BLaER1 (cell line): ENCODE measurements around the gene TBX4.
"Not testable (repeated sequence)": the region's sequence is repeated elsewhere in the genome, so short reads cannot be mapped to it uniquely, and the experiment has no call there.

Experiments used
- H3K27ac ChIP-seq: shearing (Covaris generic); formaldehyde crosslinking; 2 replicates; pipeline ENCODE4 v1.8.1; 2022
- H3K27me3 ChIP-seq: shearing (Covaris generic); formaldehyde crosslinking; 2 replicates; pipeline ENCODE4 v1.8.1; 2022
- H3K36me3 ChIP-seq: shearing (Covaris generic); formaldehyde crosslinking; 2 replicates; pipeline ENCODE4 v1.8.1; 2022
- H3K4me1 ChIP-seq: shearing (Covaris generic); formaldehyde crosslinking; 2 replicates; pipeline ENCODE4 v1.8.1; 2022
- H3K4me2 ChIP-seq: shearing (Covaris generic); formaldehyde crosslinking; 2 replicates; pipeline ENCODE4 v1.8.1; 2022
- H3K4me3 ChIP-seq: shearing (Covaris generic); formaldehyde crosslinking; 2 replicates; pipeline ENCODE4 v1.8.1; 2022
- H3K9ac ChIP-seq: shearing (Covaris generic); formaldehyde crosslinking; 2 replicates; pipeline ENCODE4 v1.8.1; 2022
- H3K9me3 ChIP-seq: shearing (Covaris generic); formaldehyde crosslinking; 2 replicates; pipeline ENCODE4 v1.8.1; 2022
- H4K20me1 ChIP-seq: shearing (Covaris generic); formaldehyde crosslinking; 2 replicates; pipeline ENCODE4 v1.8.1; 2022
- Cebpa-rat ChIP-seq: shearing (Covaris generic); IDR thresholded peaks from 2 replicates; pipeline ENCODE4 v1.8.1; 2022

Gene TBX4

DNA sequence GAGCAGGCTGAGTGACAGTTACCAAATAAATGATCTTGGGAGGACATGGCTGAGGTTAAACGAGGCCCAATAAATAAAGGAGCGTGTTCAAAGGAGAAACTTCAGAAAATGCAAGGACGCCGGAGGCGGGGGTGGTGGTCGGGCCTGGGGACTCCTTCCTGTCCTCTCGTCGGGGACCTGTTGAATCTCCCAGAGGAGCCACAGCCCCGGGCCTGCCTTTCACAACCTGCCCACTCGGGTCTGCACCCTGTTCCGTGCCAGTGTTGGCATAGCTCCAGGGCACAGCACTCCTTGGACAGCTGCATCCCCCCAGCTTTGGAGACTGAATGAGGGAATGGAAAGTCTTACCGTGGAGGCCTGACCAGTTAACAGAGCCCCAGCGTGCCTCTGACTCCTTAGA is 8.1 kb upstream of the TBX4 start:
- no peaks in the 10 kb centered on the region for H3K4me1 ChIP-seq
- H3K9me3 ChIP-seq: 0 out of 2 replicates have a peak, but pooled peaks cover 4% of the 10 kb centered on the region
- no peaks in the 10 kb centered on the region for H3K27me3 ChIP-seq
- H3K27ac ChIP-seq: no peak overlapping the region
- TF ChIP-seq Cebpa-rat: no peak
- no peaks in the 10 kb centered on the region for H4K20me1 ChIP-seq
- H3K36me3 ChIP-seq: no peaks in the 10 kb centered on the region
- no peak overlapping the region for H3K9ac ChIP-seq
- no peak overlapping the region for H3K4me3 ChIP-seq
- no peak overlapping the region for H3K4me2 ChIP-seq

DNA sequence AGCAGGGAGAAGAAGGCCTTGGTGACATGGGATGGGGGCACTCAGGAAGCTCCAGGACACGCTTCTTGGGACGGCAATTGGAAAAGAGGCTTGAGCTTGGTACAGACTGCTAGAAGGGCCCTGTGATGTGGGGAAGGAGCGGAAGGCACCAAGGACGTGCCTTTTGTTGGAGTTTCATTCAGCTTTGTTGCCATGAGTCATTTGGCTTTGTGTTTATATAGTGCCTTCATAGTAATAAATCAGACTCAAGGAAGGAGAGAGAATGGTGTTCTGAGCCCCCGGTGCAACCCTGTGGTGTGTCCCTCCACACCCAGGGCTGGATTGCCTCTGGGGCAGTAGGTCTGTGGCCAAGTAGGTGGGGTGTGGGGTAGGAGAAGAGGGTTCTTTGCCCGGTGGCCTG is 7.4 kb upstream of the TBX4 start:
- TF ChIP-seq Cebpa-rat: no peak
- no peak overlapping the region for H3K4me2 ChIP-seq

DNA sequence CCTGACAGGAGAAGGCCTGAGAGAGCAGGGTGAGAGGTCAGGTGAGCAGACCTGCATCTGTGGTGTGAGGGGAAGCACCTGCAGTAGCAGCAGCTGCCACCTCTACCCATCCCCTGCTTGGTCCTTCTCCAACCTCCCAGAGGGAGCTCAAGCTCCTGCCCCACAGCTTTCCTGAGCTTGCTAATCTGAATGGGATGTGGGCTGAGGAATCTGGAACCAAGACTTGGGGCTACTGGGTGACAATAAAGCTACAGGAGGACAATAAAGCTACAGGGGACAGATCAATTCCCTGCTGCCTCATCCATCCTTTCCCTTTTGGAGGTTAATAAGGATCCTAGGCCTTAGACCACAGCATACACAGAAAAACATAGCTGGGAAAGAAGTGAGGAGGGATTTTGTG is 4.9 kb upstream of the TBX4 start:
- H3K36me3 ChIP-seq: no peaks in the 10 kb centered on the region
- H3K4me2 ChIP-seq: no peak overlapping the region
- no peak overlapping the region for H3K27ac ChIP-seq
- H3K4me1 ChIP-seq: no peaks in the 10 kb centered on the region
- peaks cover 14% of the 10 kb centered on the region for H3K27me3 ChIP-seq
- TF ChIP-seq Cebpa-rat: no peak
- no peak overlapping the region for H3K4me3 ChIP-seq
- no peak overlapping the region for H3K9ac ChIP-seq
- no peaks in the 10 kb centered on the region for H4K20me1 ChIP-seq
- peaks cover 14% of the 10 kb centered on the region for H3K9me3 ChIP-seq

More for the DNA sequence above, 7.4 kb upstream of the TBX4 start:
- Histone ChIP-seq H3K9me3 (0 out of 2 replicates have a peak, but pooled peaks cover 4% of the 10 kb centered on the region), H3K4me1 (no peaks in the 10 kb centered on the region), H3K9ac (no peak overlapping the region), H3K4me3 (no peak overlapping the region), H3K27ac (no peak overlapping the region), H3K27me3 (no peaks in the 10 kb centered on the region), H3K36me3 (no peaks in the 10 kb centered on the region), H4K20me1 (no peaks in the 10 kb centered on the region)

DNA sequence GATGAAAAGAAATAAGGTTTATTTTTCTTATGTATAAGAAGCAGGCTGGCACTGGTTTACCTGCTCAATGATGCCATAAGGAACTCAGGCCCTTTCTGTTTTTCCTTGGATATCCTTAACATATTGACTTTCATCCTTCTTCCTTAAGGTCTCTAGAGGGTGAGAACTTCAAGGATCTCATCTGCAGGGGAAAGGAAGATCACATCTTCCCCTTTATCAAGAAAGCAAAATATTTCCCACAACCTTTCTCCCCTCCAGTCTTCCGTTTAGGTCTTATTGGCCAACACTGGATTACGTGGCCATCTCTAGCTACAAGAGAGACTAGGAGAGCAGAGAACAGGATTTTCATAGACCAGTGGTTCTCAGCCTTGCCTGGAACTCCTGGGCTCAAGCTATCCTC is 4.2 kb upstream of the TBX4 start:
- Histone ChIP-seq H3K4me3 (no peak overlapping the region), H3K4me2 (no peak overlapping the region), H3K9me3 (peaks cover 19% of the 10 kb centered on the region), H3K27ac (no peak overlapping the region), H4K20me1 (no peaks in the 10 kb centered on the region), H3K4me1 (no peaks in the 10 kb centered on the region), H3K27me3 (peaks cover 16% of the 10 kb centered on the region), H3K9ac (no peak overlapping the region), H3K36me3 (no peaks in the 10 kb centered on the region)
- no peak for TF ChIP-seq Cebpa-rat

DNA sequence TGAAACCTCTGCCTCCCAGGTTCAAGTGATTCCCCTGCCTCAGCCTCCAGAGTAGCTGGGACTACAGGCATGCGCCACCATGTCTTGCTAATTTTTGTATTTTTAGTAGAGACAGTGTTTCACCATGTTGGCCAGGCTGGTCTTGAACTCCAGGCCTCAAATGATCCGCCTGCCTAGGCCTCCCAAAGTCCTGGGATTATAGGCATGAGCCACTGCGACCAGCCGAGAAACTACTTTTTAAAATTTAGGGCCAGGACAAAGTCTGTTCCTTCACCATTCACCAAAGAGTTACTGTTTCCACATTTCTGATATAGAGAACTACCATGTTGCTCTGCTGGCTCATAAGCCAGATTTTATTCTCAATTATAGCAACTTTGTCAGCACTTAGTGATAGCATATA is 3.1 kb upstream of the TBX4 start:
- H3K27ac ChIP-seq, H4K20me1 ChIP-seq, H3K4me2 ChIP-seq, H3K36me3 ChIP-seq, H3K9ac ChIP-seq, H3K4me3 ChIP-seq, H3K4me1 ChIP-seq: not testable (repeated sequence)
- H3K9me3 ChIP-seq: peaks cover 23% of the 10 kb centered on the region
- H3K27me3 ChIP-seq: peaks cover 16% of the 10 kb centered on the region

DNA sequence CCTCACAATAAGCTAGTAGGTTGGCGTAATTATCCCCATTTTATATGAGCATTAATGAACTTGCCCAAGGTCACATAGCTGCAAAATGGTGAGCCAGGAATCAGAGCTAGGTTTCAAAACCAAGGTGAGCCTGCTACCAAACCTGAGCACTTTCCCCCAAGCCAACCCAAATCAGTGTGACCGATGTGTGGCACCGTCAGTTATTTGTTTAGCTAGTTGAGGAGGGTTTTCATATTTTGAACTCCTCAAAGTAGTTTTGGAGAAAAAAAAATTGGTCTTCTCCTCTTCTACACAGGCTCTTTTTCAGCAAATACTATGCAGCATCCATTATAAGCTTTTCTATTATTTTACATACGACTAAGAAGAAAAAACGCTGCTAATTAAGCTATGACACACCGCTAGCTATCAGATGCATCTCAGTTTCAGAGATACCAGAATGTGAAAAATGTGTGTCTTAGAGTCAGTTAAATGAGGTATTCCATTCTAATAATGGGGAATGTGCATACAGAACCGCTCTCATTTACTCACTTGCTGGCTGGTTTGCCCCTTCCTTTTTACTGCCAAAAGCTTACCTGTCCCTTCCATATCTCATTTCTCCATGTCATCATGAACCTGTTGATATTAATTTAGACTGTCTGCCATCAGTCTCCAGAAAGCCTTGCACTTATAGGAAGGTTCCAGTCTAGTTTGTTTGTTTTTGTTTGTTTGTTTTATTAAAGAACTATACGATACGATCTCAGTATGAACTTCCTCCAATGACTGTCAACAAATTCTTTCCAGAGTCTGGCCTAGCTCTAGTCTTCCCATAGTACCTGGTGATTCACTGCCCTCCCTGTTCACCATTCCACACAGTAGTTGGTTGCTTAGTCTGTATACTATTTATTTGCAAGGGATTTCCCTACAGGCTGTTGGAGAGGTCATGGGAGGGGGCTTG is 2.2 kb upstream of the TBX4 start:
- no peak overlapping the region for H3K4me2 ChIP-seq
- no peaks in the 10 kb centered on the region for H4K20me1 ChIP-seq
- H3K9me3 ChIP-seq: peaks cover 31% of the 10 kb centered on the region
- no peaks in the 10 kb centered on the region for H3K36me3 ChIP-seq
- H3K27me3 ChIP-seq: peaks cover 22% of the 10 kb centered on the region
- H3K27ac ChIP-seq: no peak overlapping the region
- no peak overlapping the region for H3K4me3 ChIP-seq
- TF ChIP-seq Cebpa-rat: no peak
- no peak overlapping the region for H3K9ac ChIP-seq
- H3K4me1 ChIP-seq: no peaks in the 10 kb centered on the region

DNA sequence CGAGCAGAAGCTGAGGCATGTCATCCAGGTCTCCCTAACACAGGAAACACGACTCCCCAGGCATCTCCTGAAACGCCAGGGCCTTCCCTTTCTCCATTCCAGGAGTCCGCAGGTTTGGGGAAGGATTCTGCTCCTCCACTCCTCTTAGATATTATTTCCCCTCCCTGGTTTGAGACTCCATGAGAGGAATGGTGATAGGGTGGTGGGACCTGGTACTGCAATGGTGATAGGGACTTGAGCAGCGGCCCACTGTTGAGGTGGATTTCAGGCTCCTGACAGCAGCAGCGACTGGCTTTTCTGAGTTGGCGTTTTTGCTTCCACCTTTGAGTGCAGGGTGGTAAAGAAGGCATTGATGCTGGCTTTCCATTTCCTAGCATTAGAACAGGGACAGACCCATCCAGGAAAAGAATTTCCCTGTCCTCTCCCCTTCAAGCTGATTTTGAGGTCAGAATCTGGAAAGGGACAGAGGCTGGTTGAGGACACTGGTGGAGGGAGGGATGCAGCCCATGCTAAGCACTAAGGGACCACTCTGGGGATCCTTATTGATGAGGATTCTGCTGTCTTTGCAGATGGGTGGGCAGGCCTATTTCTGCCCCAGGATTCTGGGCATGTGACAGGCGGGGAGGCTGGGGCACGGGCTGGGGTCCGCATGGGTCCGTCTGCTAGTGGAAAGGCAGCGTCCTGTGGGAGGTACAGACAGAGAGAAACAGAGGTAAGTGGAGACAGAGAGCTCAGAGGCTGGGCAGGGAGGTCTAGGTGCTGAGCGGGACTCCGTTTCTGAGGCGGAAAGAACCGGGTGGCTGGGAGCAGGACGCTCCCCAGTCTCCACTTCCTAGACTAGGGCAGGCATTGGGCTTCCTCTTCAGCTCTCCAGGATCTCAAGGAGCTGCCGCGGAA is 1.3 kb upstream of the TBX4 start:
- H3K4me3 ChIP-seq: no peak overlapping the region

DNA sequence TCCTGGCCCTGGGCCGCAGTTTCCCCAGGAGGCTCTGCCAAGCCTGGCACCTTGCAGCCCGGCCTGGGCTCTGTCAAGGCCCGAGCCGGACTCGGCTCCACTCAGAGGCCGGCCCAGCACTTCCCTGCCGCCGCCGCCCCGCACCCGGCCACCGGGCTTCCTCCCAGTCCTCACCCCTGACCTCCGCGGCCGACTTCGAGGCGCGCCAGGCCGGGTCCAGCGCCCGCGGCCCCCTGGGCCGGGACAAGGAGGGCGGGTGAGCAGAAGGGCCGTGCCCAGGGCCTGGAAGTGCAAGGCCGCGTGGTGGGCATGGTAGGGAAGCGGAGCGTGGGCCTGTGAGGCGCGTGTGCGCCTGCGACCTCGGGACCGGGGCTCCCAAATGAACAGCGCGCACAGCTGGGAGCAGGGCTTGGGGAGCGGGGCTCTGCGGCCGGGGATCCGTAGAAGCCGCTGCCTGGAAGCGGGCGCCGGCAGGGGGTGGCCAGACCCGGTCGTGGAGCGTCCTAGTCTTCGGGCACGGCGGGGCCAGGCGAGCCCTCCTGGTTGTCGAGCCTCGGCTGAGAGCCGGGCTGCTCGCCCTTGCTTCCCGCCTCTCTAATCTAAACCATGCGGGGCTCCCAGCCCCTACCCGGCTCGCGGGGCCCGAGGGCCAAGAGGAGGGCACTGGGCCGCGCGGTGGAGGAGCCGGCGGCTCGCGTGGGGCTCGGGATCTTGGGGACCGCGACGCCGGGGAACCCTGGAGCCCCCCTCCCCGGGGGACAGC is 503 bp upstream of the TBX4 start:
- Histone ChIP-seq H3K9me3 (peaks cover 48% of the 10 kb centered on the region), H3K9ac (no peak overlapping the region), H3K36me3 (no peaks in the 10 kb centered on the region), H3K4me1 (no peaks in the 10 kb centered on the region), H3K4me2 (no peak overlapping the region), H3K27ac (no peak overlapping the region), H3K4me3 (no peak overlapping the region), H4K20me1 (no peaks in the 10 kb centered on the region), H3K27me3 (peaks cover 23% of the 10 kb centered on the region)
- TF ChIP-seq Cebpa-rat: no peak

More for the DNA sequence above, 1.3 kb upstream of the TBX4 start:
- no peaks in the 10 kb centered on the region for H3K36me3 ChIP-seq
- H3K27ac ChIP-seq: no peak overlapping the region
- TF ChIP-seq Cebpa-rat: no peak
- no peak overlapping the region for H3K4me2 ChIP-seq
- H3K9me3 ChIP-seq: peaks cover 40% of the 10 kb centered on the region
- no peaks in the 10 kb centered on the region for H3K4me1 ChIP-seq
- H4K20me1 ChIP-seq: no peaks in the 10 kb centered on the region
- no peak overlapping the region for H3K9ac ChIP-seq
- H3K27me3 ChIP-seq: peaks cover 22% of the 10 kb centered on the region

DNA sequence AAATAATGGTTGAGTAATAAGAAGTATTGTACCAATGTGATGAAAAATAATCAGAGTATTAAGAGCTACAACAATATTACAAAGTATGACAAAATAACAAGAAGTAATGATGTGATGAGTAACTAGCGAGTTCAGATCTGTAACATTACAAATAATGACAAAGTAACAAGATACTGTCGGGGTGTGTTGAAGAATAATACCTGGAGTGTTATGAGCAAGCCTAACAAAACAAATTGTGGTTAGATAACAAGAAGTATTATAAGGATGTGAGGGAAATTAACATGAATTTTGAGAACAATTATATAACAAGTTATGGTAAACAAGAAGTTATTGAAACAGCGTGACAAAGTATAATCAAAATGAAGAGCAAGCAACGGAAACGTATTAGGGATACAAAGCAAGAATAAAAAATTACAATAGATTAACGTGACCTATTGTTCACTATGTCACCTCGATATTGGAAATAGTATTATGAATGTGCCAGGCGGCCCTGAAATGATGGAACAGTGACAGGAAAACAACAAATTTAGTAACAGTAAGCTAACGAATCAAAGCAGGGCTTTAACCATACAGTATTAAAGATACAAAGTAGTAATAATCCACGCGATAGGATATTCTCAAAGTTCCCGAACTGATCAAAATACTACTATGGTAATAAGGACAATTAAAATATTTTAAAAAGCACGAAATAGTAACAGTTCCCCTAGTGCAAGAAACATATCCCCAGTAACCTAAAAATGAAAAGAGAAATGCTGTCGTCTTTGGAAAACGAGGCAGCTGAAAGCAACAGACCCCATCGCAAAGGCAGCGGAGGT is 1.6 kb downstream of the TBX4 start:
- Histone ChIP-seq H3K4me2 (no peak overlapping the region), H3K9me3 (peaks cover 60% of the 10 kb centered on the region), H3K36me3 (no peaks in the 10 kb centered on the region), H4K20me1 (no peaks in the 10 kb centered on the region), H3K4me1 (no peaks in the 10 kb centered on the region), H3K27ac (no peak overlapping the region), H3K27me3 (peaks cover 42% of the 10 kb centered on the region), H3K9ac (no peak overlapping the region), H3K4me3 (no peak overlapping the region)
- no peak for TF ChIP-seq Cebpa-rat
